ENCODE data around the gene FOXL3.

FOXL3 gene

DNA sequence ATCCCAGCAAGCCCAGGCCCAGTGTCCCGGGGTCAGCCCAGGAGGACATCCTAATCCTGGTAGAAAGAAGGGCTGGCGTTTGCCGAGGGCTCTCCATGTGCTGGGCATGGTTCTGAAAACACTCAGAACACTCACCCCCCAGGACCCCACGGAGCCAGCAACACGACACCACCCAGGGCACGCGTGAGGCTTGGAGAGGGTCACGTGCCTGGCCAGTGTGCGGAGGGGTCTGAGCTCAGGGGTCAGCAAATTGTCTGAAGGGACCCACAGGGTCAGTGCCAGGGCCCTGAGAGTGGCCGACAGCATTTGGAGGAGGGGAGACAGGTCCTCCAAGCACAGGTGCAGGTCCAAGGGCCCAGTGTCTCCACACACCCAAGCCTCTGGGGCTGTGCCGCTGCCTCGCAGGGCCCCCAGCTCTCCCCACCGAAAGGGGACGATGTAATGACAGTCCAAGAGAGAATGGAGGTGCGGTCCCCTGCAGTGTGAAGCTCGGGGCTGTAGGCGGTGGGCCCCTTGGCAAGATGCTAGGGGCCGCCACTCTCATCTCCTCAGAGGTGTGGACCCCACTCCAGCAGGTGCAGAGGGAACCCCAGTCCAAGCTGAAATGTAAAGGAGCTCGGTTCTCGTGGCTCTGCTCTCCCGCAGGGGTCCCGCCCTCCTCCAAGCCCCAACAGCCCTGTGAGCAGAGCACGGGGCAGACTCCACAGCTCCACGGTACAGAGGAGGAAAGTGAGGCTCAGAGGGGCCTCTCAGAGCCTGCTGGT is 7.8 kb downstream of the FOXL3 start:
- no peak overlapping the region for H3K27ac ChIP-seq
- no peaks in the 10 kb centered on the region for H3K4me1 ChIP-seq
- no peaks in the 10 kb centered on the region for H3K9me3 ChIP-seq (ENCODE audit: control insufficient read depth, low read length)
- H3K36me3 ChIP-seq (ENCODE audit: control insufficient read depth, insufficient read depth, low read length), result no peaks in the 10 kb centered on the region
- H3K9ac ChIP-seq, result no peak overlapping the region
- peaks cover 7% of the 10 kb centered on the region for H3K27me3 ChIP-seq (ENCODE audit: control insufficient read depth, insufficient read depth, low read length)
- TF ChIP-seq, protein P1, sequence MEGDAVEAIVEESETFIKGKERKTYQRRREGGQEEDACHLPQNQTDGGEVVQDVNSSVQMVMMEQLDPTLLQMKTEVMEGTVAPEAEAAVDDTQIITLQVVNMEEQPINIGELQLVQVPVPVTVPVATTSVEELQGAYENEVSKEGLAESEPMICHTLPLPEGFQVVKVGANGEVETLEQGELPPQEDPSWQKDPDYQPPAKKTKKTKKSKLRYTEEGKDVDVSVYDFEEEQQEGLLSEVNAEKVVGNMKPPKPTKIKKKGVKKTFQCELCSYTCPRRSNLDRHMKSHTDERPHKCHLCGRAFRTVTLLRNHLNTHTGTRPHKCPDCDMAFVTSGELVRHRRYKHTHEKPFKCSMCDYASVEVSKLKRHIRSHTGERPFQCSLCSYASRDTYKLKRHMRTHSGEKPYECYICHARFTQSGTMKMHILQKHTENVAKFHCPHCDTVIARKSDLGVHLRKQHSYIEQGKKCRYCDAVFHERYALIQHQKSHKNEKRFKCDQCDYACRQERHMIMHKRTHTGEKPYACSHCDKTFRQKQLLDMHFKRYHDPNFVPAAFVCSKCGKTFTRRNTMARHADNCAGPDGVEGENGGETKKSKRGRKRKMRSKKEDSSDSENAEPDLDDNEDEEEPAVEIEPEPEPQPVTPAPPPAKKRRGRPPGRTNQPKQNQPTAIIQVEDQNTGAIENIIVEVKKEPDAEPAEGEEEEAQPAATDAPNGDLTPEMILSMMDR (IDR thresholded peaks at IDR 0.05), result no peak
- H3K4me2 ChIP-seq (ENCODE audit: low read length), result no peak overlapping the region
- no peaks in the 10 kb centered on the region for H3K79me2 ChIP-seq
- H3K4me3 ChIP-seq (ENCODE audit: low read depth, low read length), result no peak overlapping the region
- no peak overlapping the region for H2AFZ ChIP-seq

DNA sequence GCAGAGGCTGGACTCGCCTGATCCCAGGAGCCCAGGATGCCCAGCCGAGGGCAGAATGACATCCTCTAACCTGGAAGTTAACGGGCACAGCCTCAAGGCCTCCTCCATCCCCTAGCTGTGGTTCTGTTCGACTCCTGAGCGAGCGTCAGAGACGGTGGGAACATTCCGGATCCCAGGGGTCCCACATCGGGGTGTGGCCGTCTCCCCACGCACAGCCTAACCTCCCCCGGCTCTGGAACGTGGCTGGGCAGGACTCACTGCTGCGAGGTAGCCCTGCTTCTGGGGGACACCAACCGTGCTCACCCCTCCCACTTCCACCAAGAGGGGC is 8.4 kb downstream of the FOXL3 start:
- no peak overlapping the region for H3K9ac ChIP-seq
- no peak overlapping the region for H3K4me2 ChIP-seq (ENCODE audit: low read length)
- H3K4me1 ChIP-seq, result no peaks in the 10 kb centered on the region
- no peaks in the 10 kb centered on the region for H3K79me2 ChIP-seq
- H3K9me3 ChIP-seq (ENCODE audit: control insufficient read depth, low read length), result no peaks in the 10 kb centered on the region
- no peak overlapping the region for H3K27ac ChIP-seq
- H3K36me3 ChIP-seq (ENCODE audit: control insufficient read depth, insufficient read depth, low read length), result no peaks in the 10 kb centered on the region
- H3K4me3 ChIP-seq (ENCODE audit: low read depth, low read length), result no peak overlapping the region
- TF ChIP-seq, protein P1 (IDR thresholded peaks at IDR 0.05), result no peak
- H3K27me3 ChIP-seq (ENCODE audit: control insufficient read depth, insufficient read depth, low read length), result peaks cover 7% of the 10 kb centered on the region
- no peak overlapping the region for H2AFZ ChIP-seq

DNA sequence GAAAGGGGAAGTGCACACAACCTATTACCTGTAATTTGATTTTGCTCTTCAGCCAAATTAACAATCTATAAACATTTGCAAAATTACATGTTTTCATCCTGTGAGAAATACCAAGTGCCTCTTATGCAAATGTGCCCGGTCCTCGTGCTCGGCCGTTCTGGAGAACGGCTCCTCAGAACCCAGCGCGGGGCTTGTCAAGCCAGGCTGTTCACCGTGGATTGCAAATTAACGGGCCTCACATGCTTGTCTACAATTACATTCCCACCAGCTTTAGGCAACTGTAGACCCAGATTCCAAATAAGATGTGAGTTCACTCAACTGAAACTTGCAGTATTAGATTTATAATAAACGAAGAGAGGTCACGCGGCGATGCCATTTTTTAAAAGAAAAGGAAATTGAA is 8.8 kb downstream of the FOXL3 start:
- Histone ChIP-seq H3K27ac (no peak overlapping the region), H3K79me2 (no peaks in the 10 kb centered on the region), H2AFZ (no peak overlapping the region), H3K9me3 (ENCODE audit: control insufficient read depth, low read length) (no peaks in the 10 kb centered on the region), H3K9ac (no peak overlapping the region), H3K4me2 (ENCODE audit: low read length) (no peak overlapping the region), H3K36me3 (ENCODE audit: control insufficient read depth, insufficient read depth, low read length) (no peaks in the 10 kb centered on the region), H3K27me3 (ENCODE audit: control insufficient read depth, insufficient read depth, low read length) (peaks cover 7% of the 10 kb centered on the region), H3K4me3 (ENCODE audit: low read depth, low read length) (no peak overlapping the region), H3K4me1 (no peaks in the 10 kb centered on the region)
- TF ChIP-seq, protein P1 (IDR thresholded peaks at IDR 0.05), result no peak

GRCh38 chr7:299169-299568 is 9.2 kb downstream of the FOXL3 start:
- H2AFZ ChIP-seq, result no peak overlapping the region
- no peak overlapping the region for H3K9ac ChIP-seq
- H3K36me3 ChIP-seq (ENCODE audit: control insufficient read depth, insufficient read depth, low read length), result no peaks in the 10 kb centered on the region
- no peaks in the 10 kb centered on the region for H3K4me1 ChIP-seq
- peaks cover 7% of the 10 kb centered on the region for H3K27me3 ChIP-seq (ENCODE audit: control insufficient read depth, insufficient read depth, low read length)
- no peak overlapping the region for H3K4me2 ChIP-seq (ENCODE audit: low read length)
- no peak overlapping the region for H3K4me3 ChIP-seq (ENCODE audit: low read depth, low read length)
- no peak overlapping the region for H3K27ac ChIP-seq
- TF ChIP-seq, protein P1 (IDR thresholded peaks at IDR 0.05), result no peak
- H3K9me3 ChIP-seq (ENCODE audit: control insufficient read depth, low read length), result no peaks in the 10 kb centered on the region
- H3K79me2 ChIP-seq, result no peaks in the 10 kb centered on the region

- Histone ChIP-seq H3K27me3 (ENCODE audit: control insufficient read depth, insufficient read depth, low read length) (peaks cover 5% of the 10 kb centered on the region), H3K4me3 (ENCODE audit: low read depth, low read length) (no peak overlapping the region), H2AFZ (no peak overlapping the region), H3K36me3 (ENCODE audit: control insufficient read depth, insufficient read depth, low read length) (no peaks in the 10 kb centered on the region), H3K9ac (no peak overlapping the region), H3K4me2 (ENCODE audit: low read length) (no peak overlapping the region), H3K79me2 (no peaks in the 10 kb centered on the region), H3K9me3 (ENCODE audit: control insufficient read depth, low read length) (no peaks in the 10 kb centered on the region), H3K27ac (no peak overlapping the region), H3K4me1 (no peaks in the 10 kb centered on the region)
- TF ChIP-seq, protein P1 (IDR thresholded peaks at IDR 0.05), result no peak
These were observed 9.7 kb downstream of the FOXL3 start for GRCh38 chr7:299628-300027.
